ENCODE measurements around the gene HAUS3. TPM values are rescaled to one million over a fixed set of nuclear protein-coding genes. Genes with fewer than 3 reads are reported as not detected.

HAUS3 gene
- total and polyA plus RNA-seq, 4 donors = 2.3 to 13.9 (median 5.3) TPM

DNA sequence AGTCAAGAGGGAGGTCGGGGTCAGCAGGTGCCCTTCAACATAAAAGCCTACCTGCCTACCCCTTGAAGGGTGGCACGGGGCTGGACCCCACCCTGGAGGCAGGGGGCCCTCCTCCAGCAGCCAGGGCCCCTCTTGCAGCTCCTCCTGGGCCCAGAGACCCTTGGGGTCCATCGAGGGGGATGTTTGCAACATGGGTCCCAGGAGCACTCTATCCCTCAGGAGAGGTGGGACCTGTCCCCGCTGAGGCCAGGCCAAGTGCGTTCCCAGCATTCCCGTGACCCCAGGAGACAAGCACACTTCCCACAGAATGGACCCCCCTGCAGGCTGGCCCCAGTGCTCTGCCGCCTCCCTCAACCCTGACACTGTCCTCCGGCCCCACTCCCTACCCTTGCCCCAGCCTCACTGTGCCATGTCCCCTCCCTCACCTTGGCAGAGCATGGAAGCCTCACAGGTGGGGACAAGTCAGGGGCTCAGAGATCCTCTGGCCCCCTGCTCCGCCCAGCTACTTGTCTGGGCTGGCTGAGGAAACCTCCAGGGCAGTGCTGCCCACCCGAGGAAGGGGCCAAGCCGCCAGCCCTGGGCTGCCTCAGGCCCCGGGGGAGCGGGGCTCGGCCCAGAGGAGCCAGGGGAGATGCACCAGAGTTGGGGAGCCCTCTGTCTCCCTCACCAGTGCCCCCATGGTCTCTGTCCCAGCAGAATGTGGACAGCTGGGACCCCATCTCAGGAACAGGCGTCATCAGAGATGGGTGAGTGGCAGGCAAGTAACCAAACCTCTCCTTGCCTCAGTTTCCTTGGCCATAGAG, 17.8 kb upstream of the HAUS3 start:
- no peak overlapping the region for H3K27ac ChIP-seq (ENCODE audit: low read depth in 1 of 2, low read length in 2 of 2)
- TF ChIP-seq FOXA2 (IDR thresholded peaks at IDR 0.05) (no peak), JUND (IDR thresholded peaks at IDR 0.05) (no peak), YY1 (IDR thresholded peaks at IDR 0.05) (no peak)
- TF ChIP-seq, protein P1, sequence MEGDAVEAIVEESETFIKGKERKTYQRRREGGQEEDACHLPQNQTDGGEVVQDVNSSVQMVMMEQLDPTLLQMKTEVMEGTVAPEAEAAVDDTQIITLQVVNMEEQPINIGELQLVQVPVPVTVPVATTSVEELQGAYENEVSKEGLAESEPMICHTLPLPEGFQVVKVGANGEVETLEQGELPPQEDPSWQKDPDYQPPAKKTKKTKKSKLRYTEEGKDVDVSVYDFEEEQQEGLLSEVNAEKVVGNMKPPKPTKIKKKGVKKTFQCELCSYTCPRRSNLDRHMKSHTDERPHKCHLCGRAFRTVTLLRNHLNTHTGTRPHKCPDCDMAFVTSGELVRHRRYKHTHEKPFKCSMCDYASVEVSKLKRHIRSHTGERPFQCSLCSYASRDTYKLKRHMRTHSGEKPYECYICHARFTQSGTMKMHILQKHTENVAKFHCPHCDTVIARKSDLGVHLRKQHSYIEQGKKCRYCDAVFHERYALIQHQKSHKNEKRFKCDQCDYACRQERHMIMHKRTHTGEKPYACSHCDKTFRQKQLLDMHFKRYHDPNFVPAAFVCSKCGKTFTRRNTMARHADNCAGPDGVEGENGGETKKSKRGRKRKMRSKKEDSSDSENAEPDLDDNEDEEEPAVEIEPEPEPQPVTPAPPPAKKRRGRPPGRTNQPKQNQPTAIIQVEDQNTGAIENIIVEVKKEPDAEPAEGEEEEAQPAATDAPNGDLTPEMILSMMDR (IDR thresholded peaks at IDR 0.05; ENCODE audit: low read depth, low read length, missing input control) = no peak
- H3K27me3 ChIP-seq (ENCODE audit: control insufficient read depth in 4 of 4, insufficient read depth in 4 of 4, low read length in 3 of 4) = no peaks in the 10 kb centered on the region
- H3K36me3 ChIP-seq (ENCODE audit: control insufficient read depth in 4 of 4, insufficient read depth in 3 of 4, low read depth in 1 of 4, low read length in 3 of 4) = peaks cover 0 to 8% (median 4%) of the 10 kb centered on the region in 4 donors
- 87% methylated on average over 15 of the region's 15 CpGs for WGBS
- H3K4me3 ChIP-seq (ENCODE audit: low read depth in 1 of 3, low read length in 3 of 3) = peak overlapping the region in 1 of 3 donors; percentile 89
- no peaks in the 10 kb centered on the region for H3K9me3 ChIP-seq (ENCODE audit: control insufficient read depth in 4 of 4, low read length in 3 of 4)
- peaks cover 11 to 48% (median 22%) of the 10 kb centered on the region in 4 donors for H3K4me1 ChIP-seq (ENCODE audit: control insufficient read depth in 4 of 4, insufficient read depth in 4 of 4, low read length in 3 of 4)
- no peak overlapping the region for H3K9ac ChIP-seq (ENCODE audit: low read depth in 1 of 2, low read length in 2 of 2)
- DNase-seq (ENCODE audit: low spot score) = no peak

- 77% methylated on average over 13 of the region's 13 CpGs for WGBS
- Histone ChIP-seq H3K27me3 (ENCODE audit: control insufficient read depth in 4 of 4, insufficient read depth in 4 of 4, low read length in 3 of 4) (no peaks in the 10 kb centered on the region), H3K27ac (ENCODE audit: low read depth in 1 of 2, low read length in 2 of 2) (no peak overlapping the region), H3K4me1 (ENCODE audit: control insufficient read depth in 4 of 4, insufficient read depth in 4 of 4, low read length in 3 of 4) (peaks cover 11 to 48% (median 22%) of the 10 kb centered on the region in 4 donors), H3K4me3 (ENCODE audit: low read depth in 1 of 3, low read length in 3 of 3) (no peak overlapping the region), H3K9me3 (ENCODE audit: control insufficient read depth in 4 of 4, low read length in 3 of 4) (no peaks in the 10 kb centered on the region), H3K36me3 (ENCODE audit: control insufficient read depth in 4 of 4, insufficient read depth in 3 of 4, low read depth in 1 of 4, low read length in 3 of 4) (peaks cover 0 to 13% (median 6%) of the 10 kb centered on the region in 4 donors), H3K9ac (ENCODE audit: low read depth in 1 of 2, low read length in 2 of 2) (no peak overlapping the region)
- no peak for DNase-seq (ENCODE audit: low spot score)
- TF ChIP-seq YY1 (IDR thresholded peaks at IDR 0.05) (no peak), RXRA (IDR thresholded peaks at IDR 0.05) (no peak), SP1 (IDR thresholded peaks at IDR 0.05) (no peak), GABPA (IDR thresholded peaks at IDR 0.05 in 1 of 2, conservative IDR thresholded peaks at IDR 0.05 in 1 of 2) (no peak), TAF1 (conservative IDR thresholded peaks at IDR 0.05) (no peak)
- TF ChIP-seq, protein P1 (IDR thresholded peaks at IDR 0.05; ENCODE audit: low read depth, low read length, missing input control) = no peak
- TF ChIP-seq, protein P2, sequence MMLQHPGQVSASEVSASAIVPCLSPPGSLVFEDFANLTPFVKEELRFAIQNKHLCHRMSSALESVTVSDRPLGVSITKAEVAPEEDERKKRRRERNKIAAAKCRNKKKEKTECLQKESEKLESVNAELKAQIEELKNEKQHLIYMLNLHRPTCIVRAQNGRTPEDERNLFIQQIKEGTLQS (IDR thresholded peaks at IDR 0.05) = no peak
Measured at GRCh38 chr4:2259036-2259540, 17.2 kb upstream of the HAUS3 start.

Measured in liver (tissue), 9 donors.